HCT116 (cell line): ENCODE measurements around the gene KRT36. TPM values are rescaled to one million over a fixed set of nuclear protein-coding genes. Genes with fewer than 3 reads are reported as not detected.
A peak's percentile ranks its signal among the peaks of the same experiment; 100 is the strongest.

Experiments
- ATAC-seq: fragments of 200-7000 bp; cut with Tn5 transposase; 2 replicates; pipeline ENCODE4 v1.9.1; 2020; ENCODE audit warnings: mild to moderate bottlenecking, moderate library complexity
- BruUV-seq: library from RNA; stranded (reverse); fragments of 400-500 nt; replicated peaks from 2 replicates; lab custom pipeline; 2021; lab: Mats Ljungman, UMichigan
- CTCF ChIA-PET: fragments of 300-600 bp; sonication (Branson Sonifier 250); formaldehyde crosslinking; loops from one replicate; lab custom pipeline; 2021; ENCODE audit warnings: antibody characterized with exemption; lab: Charles Lee
- POLR2A ChIA-PET: fragments of 300-600, 350-600 bp; sonication (Branson Sonifier 250); formaldehyde crosslinking; loops from one replicate; lab custom pipeline; 2021; ENCODE audit warnings: antibody characterized with exemption; lab: Charles Lee
- RAD21 ChIA-PET, 2 experiments: fragments of 300-600 bp; sonication (Branson Sonifier 250); formaldehyde crosslinking; loops; one replicate each; lab custom pipeline; 2023; ENCODE audit warnings: low total read pairs in 2 of 2; ENCODE audit not compliant: uncharacterized antibody in 2 of 2, unreplicated experiment in 2 of 2, low non-redundant PET in 1 of 2; lab: Charles Lee
- DNase-seq: peaks from one replicate; pipeline ENCODE4 v3.0.0-alpha.2; 2010; ENCODE audit warnings: low read depth, low spot score
- H2AFZ ChIP-seq: fragments of 200-600 bp; shearing (Covaris generic), sonication (generic); 2 replicates; pipeline ENCODE4 v1.6.1; 2017; ENCODE audit warnings: low read depth, mixed run types, mixed read lengths, antibody characterized with exemption, low read length; ENCODE audit not compliant: poor library complexity, severe bottlenecking
- H3K27ac ChIP-seq: 2 replicates; pipeline ENCODE4 v1.5.1; 2012; ENCODE audit warnings: low read depth, low read length
- H3K27me3 ChIP-seq: fragments of 200-600 bp; sonication (generic); 2 replicates; pipeline ENCODE4 v1.6.1; 2016; ENCODE audit warnings: mixed run types, low read length, mixed read lengths; ENCODE audit not compliant: insufficient read depth
- H3K36me3 ChIP-seq, 2 experiments: fragments of 200-500 bp in 1 of 2; fragments of 200-600 bp in 1 of 2; sonication (Bioruptor generic) in 1 of 2; sonication (generic) in 1 of 2; 2 replicates each; pipeline versions ENCODE4 v1.5.1 to v1.6.1; 2014 to 2016; ENCODE audit warnings: low read length in 2 of 2, inconsistent platforms in 1 of 2, mixed read lengths in 1 of 2, mixed run types in 1 of 2; ENCODE audit not compliant: insufficient read depth in 2 of 2, control insufficient read depth in 1 of 2
- H3K4me1 ChIP-seq, 2 experiments: fragments of 200-600 bp in 1 of 2; sonication (generic) in 1 of 2; 2 replicates each; pipeline versions ENCODE4 v1.5.1 to v1.6.1; 2012 to 2017; ENCODE audit warnings: low read length in 2 of 2, inconsistent platforms in 1 of 2, mild to moderate bottlenecking in 1 of 2, mixed read lengths in 1 of 2, mixed run types in 1 of 2, moderate library complexity in 1 of 2; ENCODE audit not compliant: insufficient read depth in 2 of 2, control insufficient read depth in 1 of 2
- H3K4me2 ChIP-seq: fragments of 200-600 bp; sonication (generic); 2 replicates; pipeline ENCODE4 v1.6.1; 2017; ENCODE audit warnings: mixed run types, low read length, mixed read lengths
- H3K4me3 ChIP-seq, 2 experiments: fragments of 200-600 bp in 1 of 2; sonication (generic) in 1 of 2; replicated peaks in 1 of 2; 2 replicates each; pipeline ENCODE4 v1.5.1; 2011 to 2016; ENCODE audit warnings: low read length in 2 of 2, control low read depth in 1 of 2, low read depth in 1 of 2, mild to moderate bottlenecking in 1 of 2, mixed read lengths in 1 of 2, mixed run types in 1 of 2
- H3K79me2 ChIP-seq: fragments of 200-600 bp; sonication (generic); 2 replicates; pipeline ENCODE4 v1.6.1; 2017; ENCODE audit warnings: mild to moderate bottlenecking, mixed run types, low read length, moderate library complexity, mixed read lengths; ENCODE audit not compliant: insufficient read depth
- H3K9ac ChIP-seq: fragments of 200-600 bp; sonication (generic); 2 replicates; pipeline ENCODE4 v1.6.1; 2016; ENCODE audit warnings: low read length, mixed read lengths
- H3K9me2 ChIP-seq: fragments of 200-600 bp; sonication (generic), shearing (Covaris generic); 2 replicates; pipeline ENCODE4 v1.6.1; 2017; ENCODE audit warnings: mixed run types, mild to moderate bottlenecking, moderate library complexity; ENCODE audit not compliant: insufficient read depth
- H3K9me3 ChIP-seq, 2 experiments: fragments of 200-500 bp in 1 of 2; fragments of 200-600 bp in 1 of 2; sonication (Bioruptor generic) in 1 of 2; sonication (generic) in 1 of 2; 2 replicates each; pipeline ENCODE4 v1.6.1; 2014 to 2017; ENCODE audit warnings: low read length in 2 of 2, mixed read lengths in 2 of 2, inconsistent platforms in 1 of 2, low read depth in 1 of 2, mild to moderate bottlenecking in 1 of 2, mixed run types in 1 of 2, moderate library complexity in 1 of 2; ENCODE audit not compliant: control insufficient read depth in 1 of 2, insufficient read depth in 1 of 2
- H4K20me1 ChIP-seq: fragments of 200-600 bp; sonication (generic), shearing (Covaris generic); 2 replicates; pipeline ENCODE4 v1.6.1; 2017; ENCODE audit warnings: mixed run types, mild to moderate bottlenecking, moderate library complexity; ENCODE audit not compliant: insufficient read depth
- CBX3 ChIP-seq: IDR thresholded peaks from 2 replicates; pipeline ENCODE4 v1.6.1; 2012; ENCODE audit warnings: low read depth
- ELF1 ChIP-seq: IDR thresholded peaks from 2 replicates; pipeline ENCODE4 v1.6.1; 2012; ENCODE audit warnings: low read depth, borderline replicate concordance
- FOSL1 ChIP-seq: IDR thresholded peaks from 2 replicates; pipeline ENCODE4 v1.6.1; 2012; ENCODE audit warnings: low read depth
- JUND ChIP-seq: IDR thresholded peaks from 2 replicates; pipeline ENCODE4 v1.6.1; 2012
- POLR2A ChIP-seq: IDR thresholded peaks from 2 replicates; pipeline ENCODE4 v1.7.0; 2011; ENCODE audit warnings: borderline replicate concordance; ENCODE audit not compliant: insufficient read depth, insufficient read length; ENCODE audit errors: extremely low read depth
- POLR2AphosphoS5 ChIP-seq: IDR thresholded peaks from 2 replicates; pipeline ENCODE4 v1.6.1; 2011; ENCODE audit warnings: mild to moderate bottlenecking, low read depth, low read length, moderate library complexity
- RAD21 ChIP-seq: IDR thresholded peaks from 2 replicates; pipeline ENCODE4 v1.6.1; 2012; ENCODE audit warnings: low read depth, mild to moderate bottlenecking
- REST ChIP-seq: IDR thresholded peaks from 2 replicates; pipeline ENCODE4 v1.6.1; 2012; ENCODE audit warnings: low read depth
- SIN3A ChIP-seq: IDR thresholded peaks from 2 replicates; pipeline ENCODE4 v1.6.1; 2012; ENCODE audit warnings: low read depth
- SP1 ChIP-seq: IDR thresholded peaks from 2 replicates; pipeline ENCODE4 v1.6.1; 2012; ENCODE audit warnings: low read depth
- SRF ChIP-seq: IDR thresholded peaks from 2 replicates; pipeline ENCODE4 v1.6.1; 2012; ENCODE audit warnings: low read depth
- ZBTB33 ChIP-seq: IDR thresholded peaks from 2 replicates; pipeline ENCODE4 v1.6.1; 2011; ENCODE audit warnings: mild to moderate bottlenecking, low read length, moderate library complexity; ENCODE audit not compliant: insufficient replicate concordance; ENCODE audit errors: extremely low read depth
- ZNF274 ChIP-seq: fragments of 200-500 bp; sonication (Bioruptor generic); IDR thresholded peaks from 2 replicates; pipeline ENCODE4 v1.6.1; 2014; ENCODE audit warnings: mild to moderate bottlenecking, low read depth, low read length, inconsistent platforms
- intact Hi-C: fragments of 100-400 bp; cut with micrococcal nuclease; formaldehyde crosslinking; loops from 2 replicates; pipeline ENCODE4 v1.10.0; 2022
- total RNA-seq: library from RNA; stranded (reverse); gene quantifications from one replicate; pipeline ENCODE4 v1.2.1, GENCODE V29; 2021; ENCODE audit not compliant: unreplicated experiment
- TF ChIP-seq, protein P1 (sequence below), 3 experiments: fragments of 200-600 bp in 1 of 3; sonication (generic) in 1 of 3; IDR thresholded peaks in 2 of 3; conservative IDR thresholded peaks in 1 of 3; 2 replicates each; pipeline ENCODE4 v1.5.1; 2012 to 2017; ENCODE audit warnings: low read depth in 2 of 3, low read length in 2 of 3, antibody characterized with exemption in 1 of 3, borderline replicate concordance in 1 of 3, control low read depth in 1 of 3, mild to moderate bottlenecking in 1 of 3, mixed read lengths in 1 of 3, mixed run types in 1 of 3, moderate library complexity in 1 of 3; ENCODE audit not compliant: insufficient read depth in 1 of 3

KRT36 gene
- total RNA-seq, 1 experiment from 2014 or later: not detected

DNA sequence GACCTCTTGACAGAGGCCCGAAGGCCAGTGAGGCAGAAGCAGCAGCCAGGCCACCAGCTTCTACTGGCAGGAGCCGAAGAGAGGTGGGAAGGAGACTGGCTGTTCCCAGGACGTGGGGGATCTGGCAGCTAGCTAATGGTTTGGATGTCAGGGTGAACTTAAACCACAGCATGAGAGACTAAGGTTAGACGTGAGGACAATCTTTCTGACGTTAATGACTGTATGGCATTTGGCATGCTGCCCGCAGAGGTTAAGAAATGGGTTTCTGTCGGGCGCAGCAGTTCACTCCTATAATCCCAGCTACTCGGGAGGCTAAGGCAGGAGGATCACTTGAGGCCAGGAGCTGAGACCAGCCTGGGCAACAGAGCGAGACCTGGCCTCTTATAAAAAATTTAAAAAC, 22.0 kb upstream of the KRT36 start:
- ChIA-PET CTCF (interaction anchor here (3.9 kb wide), 1 partner anchor 37 kb away, joined by 10 read pairs; no protein-coding TSS in a partner anchor), POLR2A (interaction anchor here (1.5 kb wide), 1 partner anchor 10 kb away, joined by 4 read pairs; no protein-coding TSS in a partner anchor), RAD21 (interaction anchor here in 1 of 2 experiments (1.1 kb wide), 1 partner anchor 37 kb away, joined by 3 read pairs; no protein-coding TSS in a partner anchor)
- Histone ChIP-seq H3K36me3 (0 out of 4 replicates have a peak, but pooled peaks cover 0 to 5% of the 10 kb centered on the region in 2 experiments), H3K9ac (no peak overlapping the region; the same call in 1 of the 2 replicates), H3K27me3 (no peaks in the 10 kb centered on the region), H2AFZ (no peak overlapping the region), H3K4me2 (peak overlapping the region; percentile 22; the same call in 1 of the 2 replicates), H4K20me1 (no peaks in the 10 kb centered on the region), H3K79me2 (no peaks in the 10 kb centered on the region), H3K4me1 (peaks cover 13 to 49% of the 10 kb centered on the region in 2 experiments), H3K4me3 (no peak overlapping the region), H3K27ac (no peak overlapping the region), H3K9me2 (no peaks in the 10 kb centered on the region), H3K9me3 (no peaks in the 10 kb centered on the region)
- DNase-seq (no peak), ATAC-seq (no peak)
- no TSS peak for BruUV-seq
- intact Hi-C loops: no loop called here
- TF ChIP-seq SIN3A: no peak
- TF ChIP-seq JUND: no peak
- TF ChIP-seq SRF: no peak
- TF ChIP-seq REST: no peak
- TF ChIP-seq ELF1: no peak
- no peak for TF ChIP-seq RAD21
- TF ChIP-seq POLR2A: no peak
- TF ChIP-seq ZNF274: no peak
- no peak for TF ChIP-seq CBX3
- TF ChIP-seq SP1: no peak
- TF ChIP-seq POLR2AphosphoS5: no peak
- no peak for TF ChIP-seq ZBTB33
- no peak for TF ChIP-seq FOSL1
- TF ChIP-seq, protein P1, sequence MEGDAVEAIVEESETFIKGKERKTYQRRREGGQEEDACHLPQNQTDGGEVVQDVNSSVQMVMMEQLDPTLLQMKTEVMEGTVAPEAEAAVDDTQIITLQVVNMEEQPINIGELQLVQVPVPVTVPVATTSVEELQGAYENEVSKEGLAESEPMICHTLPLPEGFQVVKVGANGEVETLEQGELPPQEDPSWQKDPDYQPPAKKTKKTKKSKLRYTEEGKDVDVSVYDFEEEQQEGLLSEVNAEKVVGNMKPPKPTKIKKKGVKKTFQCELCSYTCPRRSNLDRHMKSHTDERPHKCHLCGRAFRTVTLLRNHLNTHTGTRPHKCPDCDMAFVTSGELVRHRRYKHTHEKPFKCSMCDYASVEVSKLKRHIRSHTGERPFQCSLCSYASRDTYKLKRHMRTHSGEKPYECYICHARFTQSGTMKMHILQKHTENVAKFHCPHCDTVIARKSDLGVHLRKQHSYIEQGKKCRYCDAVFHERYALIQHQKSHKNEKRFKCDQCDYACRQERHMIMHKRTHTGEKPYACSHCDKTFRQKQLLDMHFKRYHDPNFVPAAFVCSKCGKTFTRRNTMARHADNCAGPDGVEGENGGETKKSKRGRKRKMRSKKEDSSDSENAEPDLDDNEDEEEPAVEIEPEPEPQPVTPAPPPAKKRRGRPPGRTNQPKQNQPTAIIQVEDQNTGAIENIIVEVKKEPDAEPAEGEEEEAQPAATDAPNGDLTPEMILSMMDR (IDR thresholded peaks at IDR 0.05 in 2 of 3, conservative IDR thresholded peaks at IDR 0.05 in 1 of 3; ENCODE audit: borderline replicate concordance in 1 of 3, insufficient read depth in 1 of 3, low read depth in 2 of 3, low read length in 2 of 3): no peak
